Neural progenitor cell (in vitro differentiated cells): ENCODE measurements around the gene CERK. TPM values are rescaled to one million over a fixed set of nuclear protein-coding genes. Genes with fewer than 3 reads are reported as not detected.

Source experiments
- DNase-seq: peaks from one replicate; pipeline ENCODE4 v3.0.0-alpha.2; 2016; ENCODE audit warnings: low spot score
- H2AFZ ChIP-seq: fragments of 200-600 bp; sonication (generic); replicated peaks from 2 replicates; pipeline ENCODE4 v1.6.1; 2016; ENCODE audit warnings: antibody characterized with exemption
- H3F3A ChIP-seq: fragments of 200-600 bp; sonication (generic); 2 replicates; pipeline ENCODE4 v1.6.1; 2016; ENCODE audit warnings: antibody characterized with exemption, low read depth
- H3K27ac ChIP-seq: fragments of 200-600 bp; sonication (generic); 2 replicates; pipeline ENCODE4 v1.5.1; 2016; ENCODE audit warnings: mild to moderate bottlenecking
- H3K27me3 ChIP-seq: fragments of 200-600 bp; sonication (generic); 2 replicates; pipeline ENCODE4 v1.6.1; 2016; ENCODE audit warnings: mild to moderate bottlenecking, moderate library complexity
- H3K36me3 ChIP-seq: fragments of 200-600 bp; sonication (generic); 2 replicates; pipeline ENCODE4 v1.5.1; 2016
- H3K4me1 ChIP-seq: fragments of 200-600 bp; sonication (generic); 2 replicates; pipeline ENCODE4 v1.6.1; 2016; ENCODE audit warnings: mixed run types
- H3K4me2 ChIP-seq: fragments of 200-600 bp; sonication (generic); 2 replicates; pipeline ENCODE4 v1.6.1; 2016
- H3K4me3 ChIP-seq: fragments of 200-600 bp; sonication (generic); 2 replicates; pipeline ENCODE4 v1.5.1; 2016
- H3K79me2 ChIP-seq: fragments of 200-600 bp; sonication (generic); 2 replicates; pipeline ENCODE4 v1.6.1; 2016; ENCODE audit warnings: low read depth
- H3K9ac ChIP-seq: fragments of 200-600 bp; sonication (generic); 2 replicates; pipeline ENCODE4 v1.6.1; 2016
- H3K9me3 ChIP-seq: fragments of 200-600 bp; sonication (generic); 2 replicates; pipeline ENCODE4 v1.5.1; 2016; ENCODE audit warnings: low read depth
- H4K20me1 ChIP-seq: fragments of 200-600 bp; sonication (generic); 2 replicates; pipeline ENCODE4 v1.6.1; 2016; ENCODE audit warnings: low read depth
- H3K27ac Mint-ChIP-seq: 3 replicates; pipeline ENCODE4 v1.8.0; 2021; ENCODE audit warnings: mixed read lengths
- H3K27me3 Mint-ChIP-seq: 2 replicates; pipeline ENCODE4 v1.8.0; 2022; ENCODE audit warnings: low read depth, mild to moderate bottlenecking, inconsistent platforms, moderate library complexity, mixed read lengths; ENCODE audit not compliant: insufficient read depth
- H3K36me3 Mint-ChIP-seq: 3 replicates; pipeline ENCODE4 v1.8.0; 2021; ENCODE audit warnings: mixed read lengths
- H3K4me1 Mint-ChIP-seq: 3 replicates; pipeline ENCODE4 v1.8.0; 2021; ENCODE audit warnings: mixed read lengths
- H3K4me3 Mint-ChIP-seq: 3 replicates; pipeline ENCODE4 v1.8.0; 2021; ENCODE audit warnings: mild to moderate bottlenecking, moderate library complexity, mixed read lengths
- H3K9me3 Mint-ChIP-seq: 3 replicates; pipeline ENCODE4 v1.8.0; 2020; ENCODE audit warnings: mixed read lengths
- CTCF ChIP-seq: fragments of 200-600 bp; sonication (generic); IDR thresholded peaks from 2 replicates; pipeline ENCODE4 v1.5.1; 2017; ENCODE audit warnings: antibody characterized with exemption, mild to moderate bottlenecking
- EZH2 ChIP-seq: fragments of 200-600 bp; sonication (generic); IDR thresholded peaks from 2 replicates; pipeline ENCODE4 v1.6.1; 2017; ENCODE audit warnings: antibody characterized with exemption, mild to moderate bottlenecking, moderate library complexity
- EZH2phosphoT487 ChIP-seq: fragments of 200-600 bp; sonication (generic); IDR thresholded peaks from 2 replicates; pipeline ENCODE4 v1.6.1; 2017; ENCODE audit warnings: antibody characterized with exemption
- total RNA-seq: library from RNA; depleted of rRNA; stranded (reverse); fragments of >200 nt; gene quantifications from 2 replicates; pipeline ENCODE4 v1.2.3, GENCODE V29; 2015; ENCODE audit warnings: low replicate concordance

The CERK gene
- total RNA-seq, 1 donor from 2014 or later = 53.6 TPM

GRCh38 chr22:46693634-46694415, 44.2 kb downstream of the CERK start:
- Histone ChIP-seq H3K36me3 (no peaks in the 10 kb centered on the region), H4K20me1 (no peaks in the 10 kb centered on the region), H3K79me2 (no peaks in the 10 kb centered on the region), H3K27me3 (no peaks in the 10 kb centered on the region), H3K27ac (no peak overlapping the region), H3K4me1 (no peaks in the 10 kb centered on the region), H2AFZ (no peak overlapping the region), H3K9ac (no peak overlapping the region), H3K4me2 (no peak overlapping the region), H3F3A (no peaks in the 10 kb centered on the region), H3K9me3 (no peaks in the 10 kb centered on the region), H3K4me3 (no peak overlapping the region)
- no peak for DNase-seq
- H3K27me3 Mint-ChIP-seq = peaks cover 10% of the 10 kb centered on the region
- H3K27ac Mint-ChIP-seq = no peak overlapping the region
- H3K4me1 Mint-ChIP-seq = no peaks in the 10 kb centered on the region
- H3K36me3 Mint-ChIP-seq = peaks cover 16% of the 10 kb centered on the region
- no peaks in the 10 kb centered on the region for H3K9me3 Mint-ChIP-seq
- TF ChIP-seq EZH2 (no peak), CTCF (no peak), EZH2phosphoT487 (no peak)
- H3K4me3 Mint-ChIP-seq = no peak overlapping the region

DNA sequence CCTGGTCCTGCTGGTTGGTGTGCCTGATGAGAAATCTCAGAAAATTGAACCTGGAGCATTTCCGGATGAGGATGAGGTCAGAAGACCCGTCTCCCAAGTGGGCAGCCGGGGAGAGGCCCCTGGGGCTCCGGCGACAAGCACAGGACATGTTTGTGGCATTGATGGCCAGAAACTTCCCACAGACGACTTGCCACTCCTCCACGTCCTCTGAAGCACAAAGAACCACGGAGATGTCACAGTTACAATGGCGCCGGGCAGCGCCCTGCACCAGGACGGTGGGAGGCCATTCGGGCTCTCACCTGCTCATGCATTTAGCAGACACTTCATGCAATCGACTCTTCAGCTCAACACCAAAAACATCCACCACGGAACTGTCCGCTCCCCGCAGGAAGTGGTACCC, 46.5 kb downstream of the CERK start:
- no peaks in the 10 kb centered on the region for H3K9me3 Mint-ChIP-seq
- peaks cover 15% of the 10 kb centered on the region for H3K36me3 Mint-ChIP-seq

DNA sequence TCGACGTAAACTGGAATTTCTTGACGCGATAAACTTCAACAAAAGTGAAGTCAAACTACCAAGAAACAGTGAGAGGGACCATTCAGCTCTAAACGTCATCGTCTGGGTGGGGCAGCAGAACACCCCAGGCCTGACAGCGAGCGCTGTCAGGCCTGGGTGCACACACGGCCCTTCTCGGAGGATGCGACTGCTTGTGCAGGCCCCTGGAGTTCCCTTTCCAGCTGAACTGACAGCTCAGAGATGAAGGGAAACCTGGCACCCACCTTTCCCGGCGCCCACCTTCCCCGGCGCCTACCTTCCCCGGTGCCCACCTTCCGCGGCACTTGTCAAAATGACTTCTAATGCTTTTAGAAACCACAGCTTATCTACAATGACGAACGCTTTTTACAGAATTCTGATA, 47.9 kb downstream of the CERK start:
- H2AFZ ChIP-seq = no peak overlapping the region
- no peak overlapping the region for H3K4me3 Mint-ChIP-seq
- H3F3A ChIP-seq = no peaks in the 10 kb centered on the region
- no peaks in the 10 kb centered on the region for H3K27me3 ChIP-seq
- H3K36me3 ChIP-seq = no peaks in the 10 kb centered on the region
- H3K9ac ChIP-seq = no peak overlapping the region
- peaks cover 20% of the 10 kb centered on the region for H3K36me3 Mint-ChIP-seq
- H3K4me3 ChIP-seq = no peak overlapping the region
- no peaks in the 10 kb centered on the region for H4K20me1 ChIP-seq
- peaks cover 11% of the 10 kb centered on the region for H3K27me3 Mint-ChIP-seq
- H3K9me3 Mint-ChIP-seq = no peaks in the 10 kb centered on the region
- no peak for DNase-seq
- H3K4me1 ChIP-seq = no peaks in the 10 kb centered on the region
- no peak overlapping the region for H3K4me2 ChIP-seq
- no peaks in the 10 kb centered on the region for H3K79me2 ChIP-seq
- H3K4me1 Mint-ChIP-seq = peaks cover 3% of the 10 kb centered on the region
- no peak overlapping the region for H3K27ac Mint-ChIP-seq
- H3K27ac ChIP-seq = no peak overlapping the region
- no peak for TF ChIP-seq EZH2
- TF ChIP-seq CTCF = no peak
- no peak for TF ChIP-seq EZH2phosphoT487
- H3K9me3 ChIP-seq = no peaks in the 10 kb centered on the region

More for the DNA sequence above, 46.5 kb downstream of the CERK start:
- Mint-ChIP-seq H3K27me3 (peaks cover 10% of the 10 kb centered on the region), H3K27ac (no peak overlapping the region), H3K4me3 (no peak overlapping the region), H3K4me1 (no peaks in the 10 kb centered on the region)
- H3K4me2 ChIP-seq = no peak overlapping the region
- H3K36me3 ChIP-seq = no peaks in the 10 kb centered on the region
- H3K4me3 ChIP-seq = no peak overlapping the region
- no peaks in the 10 kb centered on the region for H3F3A ChIP-seq
- H4K20me1 ChIP-seq = no peaks in the 10 kb centered on the region
- no peak overlapping the region for H2AFZ ChIP-seq
- no peak overlapping the region for H3K9ac ChIP-seq
- no peak for TF ChIP-seq EZH2phosphoT487
- no peak for TF ChIP-seq CTCF
- TF ChIP-seq EZH2 = no peak
- H3K4me1 ChIP-seq = no peaks in the 10 kb centered on the region
- no peaks in the 10 kb centered on the region for H3K27me3 ChIP-seq
- no peaks in the 10 kb centered on the region for H3K79me2 ChIP-seq
- no peak for DNase-seq
- no peak overlapping the region for H3K27ac ChIP-seq
- no peaks in the 10 kb centered on the region for H3K9me3 ChIP-seq
